Esophagus muscularis mucosa (tissue), 3 donors: Measurements from ENCODE around the gene AGPS.

Experiments
- POLR2A ChIP-seq: fragments of 450-650 bp; IDR thresholded peaks from one replicate; pipeline ENCODE4 v1.6.1; 2017; ENCODE audit warnings: antibody characterized with exemption, moderate library complexity, mild to moderate bottlenecking, low read depth
- TF ChIP-seq, protein P1 (sequence below), 3 experiments: fragments of 200-600 bp in 2 of 3; fragments of 450-650 bp in 1 of 3; sonication (generic) in 2 of 3; IDR thresholded peaks; one replicate each; pipeline ENCODE4 v1.5.1; 2017 to 2019; ENCODE audit warnings: antibody characterized with exemption in 3 of 3, mild to moderate bottlenecking in 2 of 3, moderate library complexity in 1 of 3

DNA sequence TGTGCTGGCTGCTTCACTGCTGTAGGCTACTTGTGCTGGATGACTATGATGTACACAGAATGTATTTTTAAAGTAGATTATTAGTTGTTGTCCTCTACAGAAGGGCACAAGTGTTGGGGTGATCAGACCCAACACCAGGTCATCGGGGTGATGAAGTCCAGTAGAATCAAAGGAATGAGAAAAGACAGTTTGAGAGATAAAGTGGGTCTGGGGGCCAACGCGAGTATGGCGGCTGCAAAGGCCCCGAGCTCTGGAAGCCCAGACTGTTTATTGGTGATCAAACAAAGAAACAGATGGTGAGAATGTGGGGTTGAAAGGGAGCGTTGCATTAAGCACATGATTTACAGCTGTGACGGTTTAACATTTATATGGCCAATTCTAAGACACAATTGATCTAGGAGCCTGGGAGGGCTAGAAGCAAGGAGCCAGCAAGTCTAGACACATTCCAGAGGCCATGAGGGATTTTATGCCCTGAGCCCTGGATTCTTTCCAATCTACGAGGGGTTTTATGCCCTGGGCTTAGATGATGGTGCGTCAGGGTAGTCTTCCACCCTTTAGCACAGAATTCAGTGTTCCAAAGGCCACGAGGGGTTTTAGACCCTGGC is 153.5 kb downstream of the AGPS start:
- TF ChIP-seq, protein P1, sequence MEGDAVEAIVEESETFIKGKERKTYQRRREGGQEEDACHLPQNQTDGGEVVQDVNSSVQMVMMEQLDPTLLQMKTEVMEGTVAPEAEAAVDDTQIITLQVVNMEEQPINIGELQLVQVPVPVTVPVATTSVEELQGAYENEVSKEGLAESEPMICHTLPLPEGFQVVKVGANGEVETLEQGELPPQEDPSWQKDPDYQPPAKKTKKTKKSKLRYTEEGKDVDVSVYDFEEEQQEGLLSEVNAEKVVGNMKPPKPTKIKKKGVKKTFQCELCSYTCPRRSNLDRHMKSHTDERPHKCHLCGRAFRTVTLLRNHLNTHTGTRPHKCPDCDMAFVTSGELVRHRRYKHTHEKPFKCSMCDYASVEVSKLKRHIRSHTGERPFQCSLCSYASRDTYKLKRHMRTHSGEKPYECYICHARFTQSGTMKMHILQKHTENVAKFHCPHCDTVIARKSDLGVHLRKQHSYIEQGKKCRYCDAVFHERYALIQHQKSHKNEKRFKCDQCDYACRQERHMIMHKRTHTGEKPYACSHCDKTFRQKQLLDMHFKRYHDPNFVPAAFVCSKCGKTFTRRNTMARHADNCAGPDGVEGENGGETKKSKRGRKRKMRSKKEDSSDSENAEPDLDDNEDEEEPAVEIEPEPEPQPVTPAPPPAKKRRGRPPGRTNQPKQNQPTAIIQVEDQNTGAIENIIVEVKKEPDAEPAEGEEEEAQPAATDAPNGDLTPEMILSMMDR (IDR thresholded peaks at IDR 0.05), result no peak
- TF ChIP-seq POLR2A, result no peak
